Fibroblast of upper back skin (primary cell): ENCODE data around the gene HYAL3.
"Not testable (repeated sequence)": the region's sequence is repeated elsewhere in the genome, so short reads cannot be mapped to it uniquely, and the experiment has no call there.

Source experiments
- DNase-seq: peaks from one replicate; pipeline ENCODE4 v3.0.0-alpha.2; 2013

Gene HYAL3

GRCh38 chr3:50268703-50269451 lies 30.3 kb downstream of the HYAL3 start, which contains the start of gene SEMA3B:
TSS of gene SEMA3B (plus strand) at chr3:50269147. CDS start at chr3:50269241, 94 bp downstream.
- DNase-seq, result no peak

GRCh38 chr3:50268276-50268675 lies 30.9 kb downstream of the HYAL3 start:
- no peak for DNase-seq

GRCh38 chr3:50267280-50267913 lies 31.8 kb downstream of the HYAL3 start:
- DNase-seq, result no peak

GRCh38 chr3:50266836-50267235 lies 32.4 kb downstream of the HYAL3 start:
- no peak for DNase-seq

GRCh38 chr3:50266017-50266416 lies 33.2 kb downstream of the HYAL3 start:
- DNase-seq, result no peak

GRCh38 chr3:50265571-50265970 lies 33.6 kb downstream of the HYAL3 start:
- DNase-seq, result no peak

GRCh38 chr3:50264964-50265485 lies 34.2 kb downstream of the HYAL3 start:
- DNase-seq, result no peak

- DNase-seq, result peak; percentile 98
Observed at GRCh38 chr3:50264383-50264963, 34.7 kb downstream of the HYAL3 start.

GRCh38 chr3:50263478-50264382 lies 35.5 kb downstream of the HYAL3 start:
- no peak for DNase-seq

GRCh38 chr3:50262778-50263177 lies 36.4 kb downstream of the HYAL3 start:
- DNase-seq, result no peak

GRCh38 chr3:50262200-50262599 lies 37.0 kb downstream of the HYAL3 start:
- DNase-seq, result not testable (repeated sequence)

- DNase-seq, result no peak
Observed at GRCh38 chr3:50261505-50261904, 37.7 kb downstream of the HYAL3 start.

- peak; percentile 36 for DNase-seq
Observed at GRCh38 chr3:50260942-50261441, 38.2 kb downstream of the HYAL3 start.

- peak; percentile 85 for DNase-seq
Observed at GRCh38 chr3:50260027-50260941, 38.9 kb downstream of the HYAL3 start.

GRCh38 chr3:50259432-50260026 lies 39.7 kb downstream of the HYAL3 start:
- no peak for DNase-seq

- no peak for DNase-seq
Observed at GRCh38 chr3:50258979-50259378, 40.2 kb downstream of the HYAL3 start.

GRCh38 chr3:50258029-50258680 lies 41.0 kb downstream of the HYAL3 start:
- DNase-seq, result no peak

- no peak for DNase-seq
Observed at GRCh38 chr3:50256978-50257890, 42.0 kb downstream of the HYAL3 start.

GRCh38 chr3:50255251-50255615 lies 44.0 kb downstream of the HYAL3 start:
- no peak for DNase-seq
